Neural progenitor cell (in vitro differentiated cells): ENCODE measurements around the gene PRKD1.

Source experiments
- CTCF ChIP-seq: fragments of 200-600 bp; sonication (generic); IDR thresholded peaks from 2 replicates; pipeline ENCODE4 v1.5.1; 2017; ENCODE audit warnings: antibody characterized with exemption, mild to moderate bottlenecking
- EZH2phosphoT487 ChIP-seq: fragments of 200-600 bp; sonication (generic); IDR thresholded peaks from 2 replicates; pipeline ENCODE4 v1.6.1; 2017; ENCODE audit warnings: antibody characterized with exemption

DNA sequence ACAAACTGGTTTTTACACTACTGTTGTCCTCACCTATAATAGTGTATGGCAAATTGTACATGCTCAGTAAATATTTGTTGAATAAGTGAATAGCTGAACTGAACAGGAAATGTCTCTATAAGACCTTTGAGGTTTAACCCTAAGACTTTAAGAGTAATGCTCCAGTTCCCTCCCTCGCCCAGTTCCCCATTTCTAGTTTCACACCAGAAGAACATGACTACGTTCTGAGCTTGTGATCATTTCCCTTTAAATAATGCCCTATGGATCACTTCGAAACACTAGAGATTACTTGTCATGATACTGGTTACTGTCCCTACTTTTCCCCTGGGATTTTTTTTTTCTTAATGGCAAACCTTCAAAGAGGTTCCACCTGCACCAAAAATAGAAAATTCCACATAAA is 69.3 kb downstream of the PRKD1 start:
- TF ChIP-seq CTCF (no peak), EZH2phosphoT487 (no peak)
